Upper lobe of left lung (tissue), 6 donors: ENCODE results near the gene TPGS1. TPM values are rescaled to one million over a fixed set of nuclear protein-coding genes. Genes with fewer than 3 reads are reported as not detected.

Experiments used
- ATAC-seq, 2 donors: fragments of 200-7000 bp; cut with Tn5 transposase; one replicate each; pipeline ENCODE4 v1.9.1; 2022; ENCODE audit warnings: mild to moderate bottlenecking in 2 of 2, moderate library complexity in 2 of 2; ENCODE audit not compliant: low FRiP score in 2 of 2
- DNase-seq, 2 donors: peaks; one replicate each; pipeline ENCODE4 v3.0.0-alpha.2; 2019 to 2020
- H3K27ac ChIP-seq, 4 donors: fragments of 200-600 bp; sonication (generic); one replicate each; pipeline ENCODE4 v1.5.1; 2016 to 2019
- H3K27me3 ChIP-seq, 4 donors: fragments of 200-600 bp; sonication (generic); one replicate each; pipeline ENCODE4 v1.5.1; 2017 to 2019
- H3K36me3 ChIP-seq, 4 donors: fragments of 200-600 bp; sonication (generic); one replicate each; pipeline ENCODE4 v1.5.1; 2016 to 2019
- H3K4me1 ChIP-seq, 4 donors: fragments of 200-600 bp; sonication (generic); one replicate each; pipeline ENCODE4 v1.5.1; 2018 to 2019
- H3K4me3 ChIP-seq, 4 donors: fragments of 200-600 bp; sonication (generic); one replicate each; pipeline ENCODE4 v1.5.1; 2017 to 2019; ENCODE audit warnings: mild to moderate bottlenecking in 2 of 4, moderate library complexity in 1 of 4
- H3K9me3 ChIP-seq, 4 donors: fragments of 200-600 bp; sonication (generic); one replicate each; pipeline ENCODE4 v1.5.1; 2018 to 2019
- EP300 ChIP-seq, 4 donors: sonication (generic); formaldehyde crosslinking; IDR thresholded peaks; one replicate each; pipeline ENCODE4 v1.5.1; 2017; ENCODE audit warnings: antibody characterized with exemption in 4 of 4, control low read depth in 2 of 4
- POLR2A ChIP-seq, 4 donors: fragments of 450-650 bp; IDR thresholded peaks; one replicate each; pipeline ENCODE4 v1.5.1; 2016 to 2017; ENCODE audit warnings: antibody characterized with exemption in 4 of 4, mild to moderate bottlenecking in 2 of 4
- POLR2AphosphoS5 ChIP-seq, 2 donors: sonication (generic); formaldehyde crosslinking; IDR thresholded peaks; one replicate each; pipeline ENCODE4 v1.5.1; 2017; ENCODE audit warnings: antibody characterized with exemption in 2 of 2
- WGBS, 2 donors: methylation state at CpG; one replicate each; pipeline ENCODE4 v1.1.5; 2017 to 2018; 5-methylcytosine and 5-hydroxymethylcytosine counted together
- total RNA-seq, 6 donors: library from RNA; depleted of rRNA in 4 of 6; stranded (reverse); fragments of >200 nt in 4 of 6; gene quantifications; one replicate each; pipeline versions ENCODE4 v1.1.0 to v1.2.1, GENCODE V29; 2016 to 2021
- TF ChIP-seq, protein P1 (sequence below), 6 experiments: fragments of 450-650 bp in 4 of 6; fragments of 200-600 bp in 2 of 6; sonication (generic) in 2 of 6; IDR thresholded peaks; one replicate each; pipeline ENCODE4 v1.5.1; 2016 to 2019; ENCODE audit warnings: antibody characterized with exemption in 6 of 6
- donor health status: DM: no; HTN: no; CAD: no; lungs with moderate emphysema.
- donor health status: DM: no; HTN: yes; CAD: no; lungs with severe emphysema.

The TPGS1 gene
- total RNA-seq, 6 donors from 2014 or later: 30.9 to 67.1 (median 40.1) TPM

DNA sequence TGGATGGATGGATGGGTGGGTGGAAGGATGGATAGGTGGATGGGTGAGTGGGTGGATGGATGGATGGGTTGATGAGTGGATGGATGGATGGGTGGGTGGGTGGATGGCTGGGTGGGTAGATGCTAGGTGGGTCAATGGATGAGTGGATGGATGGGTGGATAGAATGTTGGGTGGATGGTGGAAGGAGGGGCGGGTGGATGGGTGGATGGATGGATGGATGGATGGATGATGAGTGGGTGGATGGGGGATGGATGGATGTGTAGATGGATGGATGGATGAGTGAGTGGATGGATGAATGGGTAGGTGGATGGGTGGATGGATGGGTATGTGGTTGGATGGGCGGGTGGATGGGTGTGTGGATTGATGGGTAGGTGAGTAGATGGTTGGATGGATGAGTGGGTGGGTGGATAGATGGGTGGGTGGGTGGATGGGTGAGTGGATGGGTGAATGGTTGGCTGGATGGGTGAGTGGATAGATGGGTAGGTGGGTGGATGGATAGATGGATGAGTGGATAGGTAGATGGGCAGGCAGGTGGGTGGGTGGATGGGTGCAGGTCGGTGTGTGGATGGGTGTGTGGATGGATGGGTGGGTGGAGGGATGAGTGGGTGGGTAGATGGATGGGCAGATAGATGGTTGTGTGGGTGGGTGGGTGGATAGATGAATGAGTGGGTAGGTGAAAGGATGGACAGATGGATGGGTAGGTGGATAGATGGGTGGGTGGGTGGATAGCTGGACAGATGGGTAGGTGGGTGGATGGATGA is 42.1 kb upstream of the TPGS1 start:
- peaks cover 9 to 17% (median 12%) of the 10 kb centered on the region in 4 donors for H3K4me1 ChIP-seq
- H3K4me3 ChIP-seq: no peak overlapping the region
- TF ChIP-seq, protein P1, sequence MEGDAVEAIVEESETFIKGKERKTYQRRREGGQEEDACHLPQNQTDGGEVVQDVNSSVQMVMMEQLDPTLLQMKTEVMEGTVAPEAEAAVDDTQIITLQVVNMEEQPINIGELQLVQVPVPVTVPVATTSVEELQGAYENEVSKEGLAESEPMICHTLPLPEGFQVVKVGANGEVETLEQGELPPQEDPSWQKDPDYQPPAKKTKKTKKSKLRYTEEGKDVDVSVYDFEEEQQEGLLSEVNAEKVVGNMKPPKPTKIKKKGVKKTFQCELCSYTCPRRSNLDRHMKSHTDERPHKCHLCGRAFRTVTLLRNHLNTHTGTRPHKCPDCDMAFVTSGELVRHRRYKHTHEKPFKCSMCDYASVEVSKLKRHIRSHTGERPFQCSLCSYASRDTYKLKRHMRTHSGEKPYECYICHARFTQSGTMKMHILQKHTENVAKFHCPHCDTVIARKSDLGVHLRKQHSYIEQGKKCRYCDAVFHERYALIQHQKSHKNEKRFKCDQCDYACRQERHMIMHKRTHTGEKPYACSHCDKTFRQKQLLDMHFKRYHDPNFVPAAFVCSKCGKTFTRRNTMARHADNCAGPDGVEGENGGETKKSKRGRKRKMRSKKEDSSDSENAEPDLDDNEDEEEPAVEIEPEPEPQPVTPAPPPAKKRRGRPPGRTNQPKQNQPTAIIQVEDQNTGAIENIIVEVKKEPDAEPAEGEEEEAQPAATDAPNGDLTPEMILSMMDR (IDR thresholded peaks at IDR 0.05): no peak
- TF ChIP-seq POLR2A (IDR thresholded peaks at IDR 0.05) (no peak), POLR2AphosphoS5 (IDR thresholded peaks at IDR 0.05) (no peak), EP300 (IDR thresholded peaks at IDR 0.05) (no peak)
- H3K9me3 ChIP-seq: no peaks in the 10 kb centered on the region
- no peaks in the 10 kb centered on the region for H3K36me3 ChIP-seq
- ATAC-seq: no peak
- no peak overlapping the region for H3K27ac ChIP-seq
- peaks cover 0 to 16% (median 5%) of the 10 kb centered on the region in 4 donors for H3K27me3 ChIP-seq
- 94 to 95% methylated on average over 3 of the region's 3 CpGs for WGBS, 2 donors
- DNase-seq: no peak

DNA sequence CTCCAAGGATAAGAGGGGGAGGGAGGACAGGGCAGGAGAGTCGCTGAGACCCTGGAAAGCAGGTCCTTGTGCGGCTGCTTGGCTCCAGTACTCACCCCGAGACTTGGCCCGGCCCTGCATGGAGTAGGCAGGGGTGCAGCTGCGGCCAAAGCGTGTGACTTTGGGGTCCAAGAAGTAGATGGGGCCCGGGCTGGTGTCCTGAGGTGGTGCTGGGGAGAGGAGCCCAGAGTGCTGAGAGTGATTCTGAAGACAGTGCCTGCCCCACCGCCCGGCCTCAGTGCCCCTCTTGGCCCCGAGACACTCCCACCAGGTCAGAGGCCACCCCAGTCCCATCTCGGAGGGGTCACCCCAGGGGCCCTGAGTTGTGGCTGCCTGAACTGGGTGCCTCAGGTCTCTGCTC is 39.7 kb upstream of the TPGS1 start:
- peak in 1 of 2 donors; percentile 8 for ATAC-seq
- peak in 1 of 2 donors; percentile 70 for DNase-seq
- Histone ChIP-seq H3K27me3 (no peaks in the 10 kb centered on the region), H3K4me1 (no peaks in the 10 kb centered on the region), H3K27ac (no peak overlapping the region), H3K4me3 (no peak overlapping the region), H3K9me3 (no peaks in the 10 kb centered on the region), H3K36me3 (no peaks in the 10 kb centered on the region)
- TF ChIP-seq POLR2A (IDR thresholded peaks at IDR 0.05) (no peak), EP300 (IDR thresholded peaks at IDR 0.05) (no peak), POLR2AphosphoS5 (IDR thresholded peaks at IDR 0.05) (no peak)
- TF ChIP-seq, protein P1 (IDR thresholded peaks at IDR 0.05): no peak
- WGBS, 2 donors: 79 to 85% methylated on average over 11 of the region's 11 CpGs

DNA sequence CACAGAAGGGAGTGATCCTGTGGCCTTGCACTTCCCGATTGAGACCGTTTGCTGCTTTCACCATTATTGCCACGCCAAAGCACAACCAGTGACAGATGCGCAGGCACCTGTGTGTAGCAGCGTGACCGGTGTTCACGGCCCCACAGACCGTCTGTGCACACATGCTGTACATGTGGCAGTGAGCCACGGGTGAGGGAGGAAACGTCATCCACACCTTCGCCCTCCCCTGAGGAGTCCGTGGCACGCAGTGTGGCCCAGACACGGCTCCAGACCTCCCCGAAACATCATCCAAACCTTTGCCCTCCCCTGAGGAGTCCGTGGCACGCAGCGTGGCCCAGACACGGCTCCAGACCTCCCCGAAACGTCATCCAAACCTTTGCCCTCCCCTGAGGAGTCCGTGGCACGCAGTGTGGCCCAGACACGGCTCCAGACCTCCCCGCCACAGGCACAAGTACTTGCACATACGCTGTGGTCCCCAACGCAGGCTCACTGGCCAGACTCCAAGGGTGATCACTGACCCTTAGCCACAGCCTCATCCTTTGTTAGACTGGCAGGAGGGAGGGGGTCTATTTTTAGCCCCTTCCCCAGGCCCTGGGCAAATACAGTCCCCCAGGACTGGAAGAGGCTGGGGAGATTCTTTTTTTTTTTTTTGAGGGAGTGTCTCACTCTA is 38.6 kb upstream of the TPGS1 start:
- no peaks in the 10 kb centered on the region for H3K9me3 ChIP-seq
- ATAC-seq (no peak), DNase-seq (peak in 1 of 2 donors; percentile 57)
- no peaks in the 10 kb centered on the region for H3K36me3 ChIP-seq
- no peak overlapping the region for H3K27ac ChIP-seq
- 76 to 86% methylated on average over 10 to 26 of the region's 27 CpGs for WGBS, 2 donors
- H3K4me1 ChIP-seq: no peaks in the 10 kb centered on the region
- H3K4me3 ChIP-seq: no peak overlapping the region
- no peaks in the 10 kb centered on the region for H3K27me3 ChIP-seq
- no peak for TF ChIP-seq POLR2AphosphoS5 (IDR thresholded peaks at IDR 0.05)
- TF ChIP-seq EP300 (IDR thresholded peaks at IDR 0.05): no peak
- no peak for TF ChIP-seq POLR2A (IDR thresholded peaks at IDR 0.05)
- TF ChIP-seq, protein P1 (IDR thresholded peaks at IDR 0.05): no peak

DNA sequence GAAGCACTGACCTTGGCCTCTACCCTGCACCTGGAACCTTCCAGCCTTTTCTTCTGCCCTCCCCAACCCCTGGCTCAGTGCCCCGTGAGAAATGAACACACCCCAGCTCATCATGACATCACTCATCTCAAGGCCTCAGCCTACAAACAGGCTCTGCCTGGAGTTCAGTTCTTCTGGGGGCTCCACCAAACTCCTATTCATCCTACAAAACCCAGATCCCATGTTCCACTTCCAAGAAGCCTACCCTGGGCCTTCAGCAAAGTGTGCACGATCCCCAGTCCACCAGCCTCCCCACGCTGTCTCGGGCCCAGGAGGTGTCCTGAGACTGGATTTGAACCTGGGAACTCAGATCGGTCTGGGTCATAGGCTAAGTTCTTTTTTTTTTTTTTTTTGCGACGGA is 37.5 kb upstream of the TPGS1 start:
- ATAC-seq (no peak), DNase-seq (no peak)
- WGBS, 2 donors: 85 to 90% methylated on average over 7 of the region's 7 CpGs
- no peak overlapping the region for H3K4me3 ChIP-seq
- H3K27ac ChIP-seq: no peak overlapping the region
- no peaks in the 10 kb centered on the region for H3K9me3 ChIP-seq
- H3K36me3 ChIP-seq: no peaks in the 10 kb centered on the region
- peaks cover 0 to 5% (median 3%) of the 10 kb centered on the region in 4 donors for H3K4me1 ChIP-seq
- no peaks in the 10 kb centered on the region for H3K27me3 ChIP-seq
- no peak for TF ChIP-seq EP300 (IDR thresholded peaks at IDR 0.05)
- TF ChIP-seq POLR2AphosphoS5 (IDR thresholded peaks at IDR 0.05): no peak
- TF ChIP-seq POLR2A (IDR thresholded peaks at IDR 0.05): no peak
- TF ChIP-seq, protein P1 (IDR thresholded peaks at IDR 0.05): no peak
